Adipocyte (in vitro differentiated cells): ENCODE results near the gene KCNIP3.
A peak's percentile ranks its signal among the peaks of the same experiment; 100 is the strongest.
"Not testable (repeated sequence)": the region's sequence is repeated elsewhere in the genome, so short reads cannot be mapped to it uniquely, and the experiment has no call there.

Source experiments
- DNase-seq: peaks from one replicate; pipeline ENCODE4 v3.0.0-alpha.2; 2015; ENCODE audit warnings: low read depth
- H3K27me3 ChIP-seq: replicated peaks from 2 replicates; pipeline ENCODE4 v1.7.0; 2013; ENCODE audit warnings: mild to moderate bottlenecking, low read length, moderate library complexity; ENCODE audit not compliant: control insufficient read depth, insufficient read depth
- H3K36me3 ChIP-seq: 2 replicates; pipeline ENCODE4 v1.7.0; 2013; ENCODE audit warnings: low read length, mild to moderate bottlenecking, moderate library complexity; ENCODE audit not compliant: control insufficient read depth, insufficient read depth, severe bottlenecking
- H3K4me1 ChIP-seq: 2 replicates; pipeline ENCODE4 v1.7.0; 2013; ENCODE audit warnings: mild to moderate bottlenecking, low read length, moderate library complexity; ENCODE audit not compliant: control insufficient read depth, insufficient read depth
- H3K4me3 ChIP-seq: 2 replicates; pipeline ENCODE4 v1.7.0; 2013; ENCODE audit warnings: mild to moderate bottlenecking, low read length, moderate library complexity
- H3K9ac ChIP-seq: 2 replicates; pipeline ENCODE4 v1.7.0; 2013; ENCODE audit warnings: mild to moderate bottlenecking, low read length, moderate library complexity
- H3K9me3 ChIP-seq: 2 replicates; pipeline ENCODE4 v1.7.0; 2013; ENCODE audit warnings: mild to moderate bottlenecking, low read length, moderate library complexity; ENCODE audit not compliant: control insufficient read depth

Gene KCNIP3

GRCh38 chr2:95388856-95389244 lies 91.7 kb downstream of the KCNIP3 start:
- H3K4me3 ChIP-seq: no peak overlapping the region

DNA sequence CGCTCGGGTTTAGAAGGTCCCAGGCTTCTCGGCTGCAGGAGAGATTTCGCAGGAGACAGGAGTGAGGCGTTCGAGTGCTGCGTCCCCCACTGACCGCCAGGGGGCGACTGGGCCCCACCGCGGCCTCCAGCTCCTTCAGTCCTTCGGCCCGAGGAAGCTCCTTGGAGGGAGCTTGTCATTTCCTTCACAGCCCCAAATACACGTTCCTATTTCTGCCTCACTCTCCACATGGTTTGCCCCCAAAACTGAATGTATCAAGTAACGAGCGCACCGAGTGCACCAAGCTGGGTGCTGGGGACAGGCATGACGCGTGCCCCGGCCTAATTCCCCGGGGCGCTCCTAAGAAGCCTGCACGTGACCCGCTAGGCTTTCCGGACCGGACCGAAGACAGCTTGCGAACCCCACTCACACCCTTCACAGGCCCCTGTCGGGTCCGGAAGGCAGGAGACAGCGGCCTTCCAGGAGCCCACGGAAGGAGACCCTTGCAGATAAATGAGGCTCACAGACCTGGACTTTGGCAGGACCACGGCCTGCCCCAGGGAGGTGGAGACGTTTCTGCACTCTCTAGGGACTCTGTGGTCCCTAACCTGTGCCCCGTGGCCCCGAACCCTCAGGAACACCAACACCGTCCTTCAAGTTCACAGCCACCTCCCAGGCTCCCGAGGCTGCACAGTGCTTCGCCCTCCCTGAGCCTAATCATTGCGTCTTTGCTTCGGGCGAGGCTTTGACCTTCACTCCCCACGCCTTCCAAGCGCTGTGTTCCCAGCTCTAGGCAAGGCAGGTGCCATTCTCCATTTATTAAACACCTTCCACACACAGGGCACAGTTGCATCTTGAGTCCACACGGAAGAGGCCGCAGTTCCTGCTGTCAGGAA lies 92.3 kb downstream of the KCNIP3 start:
- H3K4me3 ChIP-seq: peak overlapping the region; percentile 58
- peaks cover 22% of the 10 kb centered on the region for H3K4me1 ChIP-seq
- H3K27me3 ChIP-seq: peaks cover 3% of the 10 kb centered on the region
- H3K9ac ChIP-seq: peak overlapping the region; percentile 66
- H3K9me3 ChIP-seq: no peaks in the 10 kb centered on the region
- no peaks in the 10 kb centered on the region for H3K36me3 ChIP-seq
- peak; percentile 85 for DNase-seq

More at GRCh38 chr2:95388856-95389244, 91.7 kb downstream of the KCNIP3 start:
- H3K9ac ChIP-seq: peak overlapping the region; percentile 65
- no peak for DNase-seq
- H3K4me1 ChIP-seq: peaks cover 28% of the 10 kb centered on the region
- H3K9me3 ChIP-seq: no peaks in the 10 kb centered on the region
- H3K36me3 ChIP-seq: no peaks in the 10 kb centered on the region
- H3K27me3 ChIP-seq: peaks cover 3% of the 10 kb centered on the region

DNA sequence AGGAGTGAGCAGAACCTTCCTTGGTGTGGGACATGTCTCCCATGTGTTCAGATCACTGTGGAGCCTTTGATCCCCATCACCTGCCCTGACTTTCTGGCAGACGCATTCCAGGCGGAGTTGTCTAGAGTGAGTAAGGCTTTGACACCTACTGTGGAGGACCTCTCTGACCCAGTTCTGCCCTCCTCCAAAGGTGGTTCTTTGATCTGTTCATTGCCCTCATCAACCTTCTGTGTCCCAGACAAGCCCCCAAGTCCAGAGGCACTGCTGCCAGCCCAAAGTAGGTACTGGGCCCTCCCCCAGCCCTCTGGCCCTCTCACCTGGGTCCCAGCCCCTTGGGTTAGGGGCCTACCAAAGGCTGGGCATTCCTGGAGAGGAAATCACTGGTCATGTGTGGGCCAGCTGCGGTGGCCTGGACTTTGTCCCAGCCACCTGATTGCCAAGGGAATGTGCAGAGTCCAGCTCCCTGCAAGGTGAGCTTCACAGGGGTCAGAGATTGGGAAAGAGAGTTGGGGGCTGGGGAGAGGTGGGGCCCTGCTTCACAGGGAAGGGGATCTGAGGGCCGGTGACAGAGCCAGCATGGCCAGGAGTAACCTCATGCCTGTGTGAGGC lies 93.2 kb downstream of the KCNIP3 start:
- H3K9me3 ChIP-seq: no peaks in the 10 kb centered on the region
- H3K36me3 ChIP-seq: no peaks in the 10 kb centered on the region
- peaks cover 3% of the 10 kb centered on the region for H3K27me3 ChIP-seq
- no peak overlapping the region for H3K4me3 ChIP-seq
- no peak overlapping the region for H3K9ac ChIP-seq
- DNase-seq: no peak
- peaks cover 13% of the 10 kb centered on the region for H3K4me1 ChIP-seq

DNA sequence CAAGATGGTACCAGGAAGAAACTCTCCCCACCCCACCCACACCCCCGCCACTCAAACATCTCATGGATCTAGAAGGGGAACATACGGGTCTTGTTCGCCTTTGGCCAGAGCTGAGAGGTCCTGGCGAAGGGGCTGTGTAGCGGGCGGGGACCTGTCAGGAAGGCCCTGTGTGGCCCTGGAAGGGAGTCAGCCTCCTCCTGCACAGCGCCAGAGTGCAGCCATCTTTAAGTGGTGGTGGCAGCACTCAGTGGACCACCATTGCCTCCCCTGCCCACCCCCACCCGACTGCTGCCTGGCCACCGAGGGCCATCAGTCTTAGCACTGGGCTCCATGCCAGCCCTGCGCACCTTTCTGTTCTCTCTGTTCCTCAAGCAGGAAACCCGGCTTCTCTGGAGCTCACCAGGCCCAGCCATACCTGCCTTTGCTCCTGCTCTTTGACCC lies 93.8 kb downstream of the KCNIP3 start:
- H3K9ac ChIP-seq: no peak overlapping the region
- no peak for DNase-seq
- no peaks in the 10 kb centered on the region for H3K36me3 ChIP-seq
- H3K4me1 ChIP-seq: peaks cover 12% of the 10 kb centered on the region
- H3K4me3 ChIP-seq: no peak overlapping the region
- H3K9me3 ChIP-seq: no peaks in the 10 kb centered on the region
- H3K27me3 ChIP-seq: peaks cover 3% of the 10 kb centered on the region

- peaks cover 3% of the 10 kb centered on the region for H3K27me3 ChIP-seq
- no peaks in the 10 kb centered on the region for H3K9me3 ChIP-seq
- no peaks in the 10 kb centered on the region for H3K36me3 ChIP-seq
- peaks cover 12% of the 10 kb centered on the region for H3K4me1 ChIP-seq
- DNase-seq: no peak
- H3K9ac ChIP-seq: no peak overlapping the region
- H3K4me3 ChIP-seq: no peak overlapping the region
These were observed 94.6 kb downstream of the KCNIP3 start for GRCh38 chr2:95391641-95392310.

- no peaks in the 10 kb centered on the region for H3K36me3 ChIP-seq
- peaks cover 3% of the 10 kb centered on the region for H3K27me3 ChIP-seq
- no peak for DNase-seq
- H3K4me1 ChIP-seq: peaks cover 12% of the 10 kb centered on the region
- H3K9ac ChIP-seq: no peak overlapping the region
- H3K4me3 ChIP-seq: no peak overlapping the region
- H3K9me3 ChIP-seq: no peaks in the 10 kb centered on the region
These were observed 95.2 kb downstream of the KCNIP3 start for GRCh38 chr2:95392320-95392719.

GRCh38 chr2:95392730-95393455 lies 95.7 kb downstream of the KCNIP3 start:
- Histone ChIP-seq H3K4me3 (no peak overlapping the region), H3K4me1 (peaks cover 12% of the 10 kb centered on the region), H3K9me3 (no peaks in the 10 kb centered on the region), H3K36me3 (no peaks in the 10 kb centered on the region), H3K27me3 (peaks cover 3% of the 10 kb centered on the region), H3K9ac (no peak overlapping the region)
- DNase-seq: no peak

GRCh38 chr2:95393901-95394300 lies 96.8 kb downstream of the KCNIP3 start:
- DNase-seq: no peak
- Histone ChIP-seq H3K9ac (no peak overlapping the region), H3K27me3 (no peaks in the 10 kb centered on the region), H3K9me3 (no peaks in the 10 kb centered on the region), H3K4me1 (peaks cover 12% of the 10 kb centered on the region), H3K4me3 (no peak overlapping the region), H3K36me3 (no peaks in the 10 kb centered on the region)

GRCh38 chr2:95399061-95399460 lies 101.9 kb downstream of the KCNIP3 start:
- Histone ChIP-seq H3K4me1 (peaks cover 15% of the 10 kb centered on the region), H3K36me3 (no peaks in the 10 kb centered on the region), H3K4me3 (no peak overlapping the region), H3K27me3 (no peaks in the 10 kb centered on the region), H3K9ac (no peak overlapping the region), H3K9me3 (no peaks in the 10 kb centered on the region)
- DNase-seq: no peak

DNA sequence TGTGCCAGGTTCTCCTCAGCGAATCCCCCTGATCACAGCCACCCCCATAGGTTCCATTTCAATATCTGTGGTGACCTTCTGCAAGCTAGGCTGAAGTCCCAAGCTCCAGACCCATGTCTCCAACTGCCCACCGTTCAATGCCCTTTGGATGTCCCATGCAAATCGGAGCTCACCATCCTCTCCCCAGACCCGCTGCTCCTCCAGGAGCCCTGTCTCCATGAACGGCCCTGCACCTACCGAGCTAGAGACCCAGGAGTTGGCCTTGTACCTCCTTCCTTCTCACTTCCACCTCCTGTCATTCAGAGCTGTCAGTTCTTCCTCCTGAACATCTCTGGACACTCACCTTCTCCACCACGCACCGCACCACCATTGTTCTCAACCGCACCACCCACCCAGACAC lies 104.3 kb downstream of the KCNIP3 start:
- no peaks in the 10 kb centered on the region for H3K36me3 ChIP-seq
- H3K4me3 ChIP-seq: peak overlapping the region; percentile 85
- H3K4me1 ChIP-seq: peaks cover 15% of the 10 kb centered on the region
- no peaks in the 10 kb centered on the region for H3K9me3 ChIP-seq
- no peaks in the 10 kb centered on the region for H3K27me3 ChIP-seq
- no peak for DNase-seq
- H3K9ac ChIP-seq: peak overlapping the region; percentile 97

DNA sequence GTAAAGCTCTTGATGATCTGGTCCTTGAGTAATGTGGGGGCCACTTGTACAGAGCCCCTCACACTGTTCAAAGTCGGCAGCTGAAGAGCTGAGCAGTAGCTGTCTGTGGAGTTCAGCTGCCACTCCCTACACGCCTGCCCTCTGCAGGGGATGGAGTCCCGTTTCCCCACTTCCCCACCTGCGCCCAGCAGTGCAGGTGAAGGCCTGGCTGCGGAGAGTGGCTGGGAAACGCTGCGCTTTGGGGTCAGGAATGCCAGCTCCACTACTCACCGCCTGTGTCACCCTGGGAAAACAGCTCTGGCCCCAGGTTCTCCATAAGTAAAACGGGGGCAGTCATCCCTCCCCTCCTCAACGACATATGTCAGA lies 104.8 kb downstream of the KCNIP3 start:
- H3K4me3 ChIP-seq: peak overlapping the region; percentile 85
- not testable (repeated sequence) for H3K9me3 ChIP-seq, H3K36me3 ChIP-seq, H3K27me3 ChIP-seq, DNase-seq
- H3K9ac ChIP-seq: peak overlapping the region; percentile 97
- H3K4me1 ChIP-seq: peaks cover 15% of the 10 kb centered on the region
